OCI-LY3 (cell line): Measurements from ENCODE around the gene TTC22.

Experiments
- H2AFZ ChIP-seq: fragments of 200-600, 300-600 bp; shearing (Covaris generic); 2 replicates; pipeline ENCODE4 v1.6.0; 2014; ENCODE audit warnings: antibody characterized with exemption, low read depth, low read length
- H3K27ac ChIP-seq: fragments of 200-600, 300-600 bp; sonication (generic); 2 replicates; pipeline ENCODE4 v1.5.1; 2014; ENCODE audit warnings: mild to moderate bottlenecking, low read length, moderate library complexity, mixed read lengths
- H3K27me3 ChIP-seq: fragments of 200-600, 300-600 bp; sonication (generic); 2 replicates; pipeline ENCODE4 v1.6.1; 2014; ENCODE audit warnings: low read depth, low read length, mixed read lengths
- H3K36me3 ChIP-seq: fragments of 200-600, 300-600 bp; sonication (generic); replicated peaks from 2 replicates; pipeline ENCODE3; 2014; ENCODE audit warnings: low read depth, low read length, mixed read lengths
- H3K4me1 ChIP-seq: fragments of 300-600, 200-600 bp; sonication (generic); 2 replicates; pipeline ENCODE4 v1.6.1; 2014; ENCODE audit warnings: low read length, mixed read lengths
- H3K4me2 ChIP-seq: fragments of 200-600, 300-600 bp; sonication (generic); 2 replicates; pipeline ENCODE4 v1.6.1; 2014; ENCODE audit warnings: low read length, mixed read lengths
- H3K4me3 ChIP-seq: fragments of 300-600, 200-600 bp; sonication (generic); 2 replicates; pipeline ENCODE4 v1.5.1; 2014; ENCODE audit warnings: antibody characterized with exemption, mild to moderate bottlenecking, low read length, moderate library complexity
- H3K79me2 ChIP-seq: fragments of 300-600, 200-600 bp; shearing (Covaris generic); 2 replicates; pipeline ENCODE4 v1.6.1; 2014; ENCODE audit warnings: mild to moderate bottlenecking, low read length, mixed read lengths
- H3K9ac ChIP-seq: fragments of 300-600, 200-600 bp; shearing (Covaris generic); 2 replicates; pipeline ENCODE4 v1.6.0; 2014; ENCODE audit warnings: mild to moderate bottlenecking, low read length, moderate library complexity
- H3K9me3 ChIP-seq: fragments of 200-600, 300-600 bp; shearing (Covaris generic); 2 replicates; pipeline ENCODE4 v1.6.1; 2014; ENCODE audit warnings: low read length, mixed read lengths; ENCODE audit not compliant: insufficient read depth
- H4K20me1 ChIP-seq: fragments of 200-600, 300-600 bp; sonication (generic); 2 replicates; pipeline ENCODE4 v1.6.1; 2016; ENCODE audit warnings: low read length, mixed read lengths; ENCODE audit not compliant: insufficient read depth
- CTCF ChIP-seq: fragments of 200-600, 300-600 bp; sonication (generic); IDR thresholded peaks from 2 replicates; pipeline ENCODE4 v1.5.1; 2014; ENCODE audit warnings: antibody characterized with exemption, low read length, low read depth
- EZH2phosphoT487 ChIP-seq: fragments of 200-600 bp; shearing (Covaris generic); IDR thresholded peaks from 2 replicates; pipeline ENCODE4 v1.6.1; 2018; ENCODE audit warnings: antibody characterized with exemption, mixed run types, low read depth

Gene TTC22

GRCh38 chr1:54768093-54768492, 33.0 kb downstream of the TTC22 start:
- TF ChIP-seq CTCF, result peak; percentile 17; the same call in 1 of the 2 replicates
- no peak for TF ChIP-seq EZH2phosphoT487

GRCh38 chr1:54767526-54767925, 33.6 kb downstream of the TTC22 start:
- Histone ChIP-seq H2AFZ (no peak overlapping the region; the same call in 1 of the 2 replicates), H3K27ac (no peak overlapping the region), H4K20me1 (no peaks in the 10 kb centered on the region), H3K27me3 (no peaks in the 10 kb centered on the region), H3K9me3 (no peaks in the 10 kb centered on the region), H3K9ac (no peak overlapping the region), H3K79me2 (peaks cover 13% of the 10 kb centered on the region), H3K4me3 (no peak overlapping the region), H3K4me2 (no peak overlapping the region), H3K4me1 (peaks cover 20% of the 10 kb centered on the region), H3K36me3 (no peaks in the 10 kb centered on the region)
- TF ChIP-seq CTCF (no peak), EZH2phosphoT487 (no peak)

More at GRCh38 chr1:54768093-54768492, 33.0 kb downstream of the TTC22 start:
- Histone ChIP-seq H3K27ac (no peak overlapping the region), H3K9ac (no peak overlapping the region), H2AFZ (no peak overlapping the region), H3K4me3 (no peak overlapping the region), H3K9me3 (no peaks in the 10 kb centered on the region), H3K4me2 (no peak overlapping the region), H3K4me1 (peaks cover 20% of the 10 kb centered on the region), H3K36me3 (no peaks in the 10 kb centered on the region), H3K79me2 (peaks cover 10% of the 10 kb centered on the region), H3K27me3 (no peaks in the 10 kb centered on the region), H4K20me1 (no peaks in the 10 kb centered on the region)

- Histone ChIP-seq H3K4me3 (no peak overlapping the region), H3K27me3 (no peaks in the 10 kb centered on the region), H3K36me3 (no peaks in the 10 kb centered on the region), H4K20me1 (no peaks in the 10 kb centered on the region), H3K4me2 (no peak overlapping the region), H3K9me3 (no peaks in the 10 kb centered on the region), H3K4me1 (peaks cover 20% of the 10 kb centered on the region), H2AFZ (no peak overlapping the region; the same call in 1 of the 2 replicates), H3K79me2 (peaks cover 13% of the 10 kb centered on the region), H3K9ac (no peak overlapping the region), H3K27ac (no peak overlapping the region)
- TF ChIP-seq CTCF, result no peak
- TF ChIP-seq EZH2phosphoT487, result no peak
Measured at GRCh38 chr1:54766726-54767125, 34.4 kb downstream of the TTC22 start.

GRCh38 chr1:54764922-54765561, 36.1 kb downstream of the TTC22 start:
- H3K79me2 ChIP-seq, result peaks cover 13% of the 10 kb centered on the region
- H2AFZ ChIP-seq, result peak overlapping the region; percentile 86
- H3K9ac ChIP-seq, result peak overlapping the region; percentile 53
- no peaks in the 10 kb centered on the region for H3K27me3 ChIP-seq
- no peaks in the 10 kb centered on the region for H4K20me1 ChIP-seq
- H3K9me3 ChIP-seq, result no peaks in the 10 kb centered on the region
- no peaks in the 10 kb centered on the region for H3K36me3 ChIP-seq
- peak overlapping the region; percentile 40; the same call in 1 of the 2 replicates for H3K27ac ChIP-seq
- no peak for TF ChIP-seq CTCF
- no peak for TF ChIP-seq EZH2phosphoT487
- peaks cover 20% of the 10 kb centered on the region for H3K4me1 ChIP-seq
- peak overlapping the region; percentile 71 for H3K4me2 ChIP-seq
- peak overlapping the region; percentile 85 for H3K4me3 ChIP-seq
